ENCODE data around the gene NPTN.

DNA sequence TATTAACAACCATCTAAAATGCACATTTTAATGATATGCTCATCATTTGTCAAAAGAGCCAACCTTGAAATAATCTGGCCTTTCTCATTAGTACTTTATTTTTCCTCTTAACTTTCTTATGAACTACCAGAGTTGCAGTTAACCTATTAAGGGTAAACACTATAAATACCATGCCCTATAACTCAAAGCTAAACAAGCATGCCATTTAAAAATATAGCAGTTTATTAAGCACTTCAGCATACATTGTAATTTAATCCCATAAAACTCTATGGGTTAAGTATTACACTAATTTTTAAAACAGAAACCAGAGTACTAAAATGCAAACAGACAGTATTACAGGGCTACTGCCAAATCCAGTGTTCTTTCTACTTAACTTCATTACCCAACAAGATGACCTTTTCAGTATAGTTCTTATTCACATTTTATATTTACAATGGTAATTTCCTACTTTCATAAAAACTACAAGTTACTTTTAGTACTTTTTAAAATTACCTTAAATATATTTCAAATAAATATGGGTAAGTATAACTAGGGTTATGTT is 11.8 kb downstream of the NPTN start:
- TF ChIP-seq POLR2A (IDR thresholded peaks at IDR 0.05; ENCODE audit: borderline replicate concordance, extremely low read depth, insufficient read depth, insufficient read length) (no peak), JUND (IDR thresholded peaks at IDR 0.05) (no peak), ZFX (IDR thresholded peaks at IDR 0.05) (no peak), EZH2phosphoT487 (IDR thresholded peaks at IDR 0.05; ENCODE audit: borderline replicate concordance) (no peak), YY1 (IDR thresholded peaks at IDR 0.05; ENCODE audit: extremely low read depth, insufficient replicate concordance, low read depth, low read length) (no peak)
- TF ChIP-seq, protein P1, sequence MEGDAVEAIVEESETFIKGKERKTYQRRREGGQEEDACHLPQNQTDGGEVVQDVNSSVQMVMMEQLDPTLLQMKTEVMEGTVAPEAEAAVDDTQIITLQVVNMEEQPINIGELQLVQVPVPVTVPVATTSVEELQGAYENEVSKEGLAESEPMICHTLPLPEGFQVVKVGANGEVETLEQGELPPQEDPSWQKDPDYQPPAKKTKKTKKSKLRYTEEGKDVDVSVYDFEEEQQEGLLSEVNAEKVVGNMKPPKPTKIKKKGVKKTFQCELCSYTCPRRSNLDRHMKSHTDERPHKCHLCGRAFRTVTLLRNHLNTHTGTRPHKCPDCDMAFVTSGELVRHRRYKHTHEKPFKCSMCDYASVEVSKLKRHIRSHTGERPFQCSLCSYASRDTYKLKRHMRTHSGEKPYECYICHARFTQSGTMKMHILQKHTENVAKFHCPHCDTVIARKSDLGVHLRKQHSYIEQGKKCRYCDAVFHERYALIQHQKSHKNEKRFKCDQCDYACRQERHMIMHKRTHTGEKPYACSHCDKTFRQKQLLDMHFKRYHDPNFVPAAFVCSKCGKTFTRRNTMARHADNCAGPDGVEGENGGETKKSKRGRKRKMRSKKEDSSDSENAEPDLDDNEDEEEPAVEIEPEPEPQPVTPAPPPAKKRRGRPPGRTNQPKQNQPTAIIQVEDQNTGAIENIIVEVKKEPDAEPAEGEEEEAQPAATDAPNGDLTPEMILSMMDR (IDR thresholded peaks at IDR 0.05 in 2 of 3, conservative IDR thresholded peaks at IDR 0.05 in 1 of 3; ENCODE audit: borderline replicate concordance in 1 of 3, insufficient read depth in 1 of 3, low read depth in 2 of 3, low read length in 2 of 3): no peak

Measured in HCT116 (cell line).